ENCODE measurements around the gene SLC2A4. TPM values are rescaled to one million over a fixed set of nuclear protein-coding genes. Genes with fewer than 3 reads are reported as not detected.

Gene SLC2A4
- total RNA-seq, 2 donors from 2014 or later = not detected

DNA sequence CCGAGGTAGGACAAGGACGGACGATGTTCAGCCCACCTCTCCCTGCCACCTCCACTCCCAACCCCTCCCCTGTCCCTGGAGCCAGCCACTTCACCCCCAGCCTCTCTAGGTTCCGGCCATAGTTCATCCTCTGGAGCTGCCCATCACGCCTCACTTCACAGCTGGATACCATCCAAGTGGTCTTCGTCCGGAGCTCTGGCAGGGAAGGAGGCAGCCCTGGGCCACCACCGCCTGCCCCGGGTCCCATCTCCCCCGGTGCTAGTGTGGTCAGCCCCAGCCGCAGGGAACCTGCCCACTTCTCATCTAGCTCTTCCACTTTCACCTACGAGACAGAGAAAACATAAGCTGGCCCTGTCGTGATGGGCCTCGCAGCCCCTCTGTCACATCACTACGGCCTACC is 39.9 kb downstream of the SLC2A4 start:
- Mint-ChIP-seq H3K36me3 (ENCODE audit: low read depth) (peaks cover 7% of the 10 kb centered on the region), H3K4me3 (no peak overlapping the region), H3K27me3 (no peaks in the 10 kb centered on the region), H3K4me1 (peaks cover 12% of the 10 kb centered on the region), H3K27ac (peak overlapping the region; percentile 41)
- H3K9me3 ChIP-seq (ENCODE audit: control insufficient read depth, low read length, poor library complexity, severe bottlenecking) = no peaks in the 10 kb centered on the region
- no peak for ATAC-seq
- DNase-seq = no peak

DNA sequence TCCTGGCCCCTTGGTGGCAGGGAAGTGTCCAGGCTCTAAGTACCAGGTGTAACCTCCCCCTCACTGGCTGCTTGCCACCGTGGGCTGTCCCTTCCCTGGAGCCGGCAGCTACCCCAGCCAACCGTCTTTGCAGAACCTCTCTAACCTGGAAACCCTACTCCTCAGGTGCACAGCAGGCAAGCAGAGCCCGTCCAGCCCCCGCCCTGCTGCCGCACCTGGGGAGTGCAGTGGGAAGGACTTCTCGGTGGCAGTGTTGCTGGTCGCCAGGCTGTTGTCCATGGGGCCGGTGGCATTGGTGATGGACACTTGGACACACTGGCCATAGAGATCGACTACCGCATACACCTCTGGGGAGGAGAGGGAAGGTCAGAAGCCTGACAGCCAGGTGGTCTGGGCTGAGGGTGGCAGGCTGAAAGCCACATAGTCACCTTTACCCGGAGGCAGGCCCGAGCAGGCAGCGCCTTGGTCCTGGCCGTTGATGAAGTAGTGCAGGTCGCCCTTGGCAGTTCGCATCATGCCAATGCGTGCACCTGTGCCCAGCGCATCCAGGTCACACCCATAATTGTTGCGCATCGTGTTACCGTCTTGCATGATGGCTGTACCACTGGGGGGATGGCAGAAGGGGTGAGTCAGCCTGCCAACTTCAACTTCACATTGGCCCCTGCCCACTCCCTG is 41.1 kb downstream of the SLC2A4 start:
- DNase-seq (no peak), ATAC-seq (no peak)
- Mint-ChIP-seq H3K36me3 (ENCODE audit: low read depth) (peaks cover 7% of the 10 kb centered on the region), H3K27ac (no peak overlapping the region), H3K4me1 (peaks cover 11% of the 10 kb centered on the region), H3K27me3 (no peaks in the 10 kb centered on the region), H3K4me3 (no peak overlapping the region)
- no peaks in the 10 kb centered on the region for H3K9me3 ChIP-seq (ENCODE audit: control insufficient read depth, low read length, poor library complexity, severe bottlenecking)

GRCh38 chr17:7323731-7324437 is 42.4 kb downstream of the SLC2A4 start:
- DNase-seq (peak; percentile 55 to 73 (median 57)), ATAC-seq (peak; percentile 57)
- H3K9me3 ChIP-seq (ENCODE audit: control insufficient read depth, low read length, poor library complexity, severe bottlenecking) = no peaks in the 10 kb centered on the region
- peak overlapping the region; percentile 41 for H3K4me3 Mint-ChIP-seq
- no peaks in the 10 kb centered on the region for H3K27me3 Mint-ChIP-seq
- no peak overlapping the region for H3K27ac Mint-ChIP-seq
- peaks cover 21% of the 10 kb centered on the region for H3K4me1 Mint-ChIP-seq
- peaks cover 5% of the 10 kb centered on the region for H3K36me3 Mint-ChIP-seq (ENCODE audit: low read depth)

DNA sequence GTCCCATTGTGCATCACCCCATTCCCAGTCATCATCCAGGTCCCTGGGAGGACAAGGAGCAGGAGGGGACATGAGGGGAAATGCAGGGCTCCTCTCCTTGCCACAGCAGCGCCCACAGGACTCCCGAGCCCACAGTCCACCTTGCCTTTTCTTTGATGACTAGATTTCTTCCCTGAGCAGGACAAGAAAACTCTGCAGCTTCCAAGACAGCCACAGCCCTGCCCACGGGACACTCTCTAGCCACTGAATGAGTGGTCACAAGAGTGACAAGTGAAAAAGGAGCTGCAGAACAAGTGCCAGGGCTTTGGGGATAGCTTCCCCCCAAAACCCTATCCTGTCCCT is 42.9 kb downstream of the SLC2A4 start:
- DNase-seq (no peak), ATAC-seq (no peak)
- H3K36me3 Mint-ChIP-seq (ENCODE audit: low read depth) = peaks cover 5% of the 10 kb centered on the region
- no peak overlapping the region for H3K27ac Mint-ChIP-seq
- H3K4me3 Mint-ChIP-seq = no peak overlapping the region
- peaks cover 22% of the 10 kb centered on the region for H3K4me1 Mint-ChIP-seq
- H3K27me3 Mint-ChIP-seq = no peaks in the 10 kb centered on the region
- H3K9me3 ChIP-seq (ENCODE audit: control insufficient read depth, low read length, poor library complexity, severe bottlenecking) = no peaks in the 10 kb centered on the region

GRCh38 chr17:7325031-7325528 is 43.6 kb downstream of the SLC2A4 start:
- no peak overlapping the region for H3K4me3 Mint-ChIP-seq
- DNase-seq (no peak), ATAC-seq (no peak)
- no peaks in the 10 kb centered on the region for H3K9me3 ChIP-seq (ENCODE audit: control insufficient read depth, low read length, poor library complexity, severe bottlenecking)
- no peaks in the 10 kb centered on the region for H3K27me3 Mint-ChIP-seq
- peaks cover 5% of the 10 kb centered on the region for H3K36me3 Mint-ChIP-seq (ENCODE audit: low read depth)
- peak overlapping the region; percentile 79 for H3K27ac Mint-ChIP-seq
- H3K4me1 Mint-ChIP-seq = peaks cover 28% of the 10 kb centered on the region

GRCh38 chr17:7326186-7326585 is 44.7 kb downstream of the SLC2A4 start:
- H3K27ac Mint-ChIP-seq = no peak overlapping the region
- no peaks in the 10 kb centered on the region for H3K9me3 ChIP-seq (ENCODE audit: control insufficient read depth, low read length, poor library complexity, severe bottlenecking)
- H3K27me3 Mint-ChIP-seq = no peaks in the 10 kb centered on the region
- no peak for ATAC-seq
- peaks cover 5% of the 10 kb centered on the region for H3K36me3 Mint-ChIP-seq (ENCODE audit: low read depth)
- no peak overlapping the region for H3K4me3 Mint-ChIP-seq
- DNase-seq = no peak
- H3K4me1 Mint-ChIP-seq = peaks cover 28% of the 10 kb centered on the region

DNA sequence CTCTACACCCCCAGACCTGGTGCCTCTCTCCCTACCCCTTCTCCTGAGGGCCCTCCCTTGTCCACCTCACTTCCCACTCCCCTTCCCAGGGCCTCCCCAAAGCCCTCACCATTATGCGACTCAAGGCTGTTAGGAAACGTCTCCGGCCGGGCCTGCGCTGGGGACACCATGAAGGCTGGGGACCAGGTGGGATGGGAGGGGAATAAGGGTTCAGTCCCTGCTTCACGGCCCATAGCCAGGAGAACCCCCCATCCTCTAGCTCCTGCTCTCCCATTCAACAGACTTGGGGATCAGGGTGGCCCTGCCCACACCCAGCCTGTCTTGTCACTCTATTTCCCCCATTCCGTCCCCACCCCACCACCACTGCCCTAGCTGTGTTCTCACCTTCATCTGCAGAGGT is 45.5 kb downstream of the SLC2A4 start:
- Mint-ChIP-seq H3K27me3 (no peaks in the 10 kb centered on the region), H3K4me3 (no peak overlapping the region), H3K27ac (no peak overlapping the region), H3K4me1 (peaks cover 28% of the 10 kb centered on the region), H3K36me3 (ENCODE audit: low read depth) (peaks cover 2% of the 10 kb centered on the region)
- no peak for ATAC-seq
- DNase-seq = no peak
- no peaks in the 10 kb centered on the region for H3K9me3 ChIP-seq (ENCODE audit: control insufficient read depth, low read length, poor library complexity, severe bottlenecking)

- ATAC-seq (no peak), DNase-seq (no peak)
- H3K27me3 Mint-ChIP-seq = no peaks in the 10 kb centered on the region
- no peak overlapping the region for H3K4me3 Mint-ChIP-seq
- H3K4me1 Mint-ChIP-seq = peaks cover 32% of the 10 kb centered on the region
- H3K9me3 ChIP-seq (ENCODE audit: control insufficient read depth, low read length, poor library complexity, severe bottlenecking) = no peaks in the 10 kb centered on the region
- peaks cover 2% of the 10 kb centered on the region for H3K36me3 Mint-ChIP-seq (ENCODE audit: low read depth)
- peak overlapping the region; percentile 94 for H3K27ac Mint-ChIP-seq
Measured at GRCh38 chr17:7327501-7327900, 46.0 kb downstream of the SLC2A4 start.

- peaks cover 36% of the 10 kb centered on the region for H3K4me1 Mint-ChIP-seq
- peak overlapping the region; percentile 94 for H3K27ac Mint-ChIP-seq
- ATAC-seq (no peak), DNase-seq (no peak)
- H3K27me3 Mint-ChIP-seq = no peaks in the 10 kb centered on the region
- H3K36me3 Mint-ChIP-seq (ENCODE audit: low read depth) = peaks cover 2% of the 10 kb centered on the region
- H3K4me3 Mint-ChIP-seq = peak overlapping the region; percentile 95
- no peaks in the 10 kb centered on the region for H3K9me3 ChIP-seq (ENCODE audit: control insufficient read depth, low read length, poor library complexity, severe bottlenecking)
Measured at GRCh38 chr17:7328009-7328408, 46.5 kb downstream of the SLC2A4 start.

DNA sequence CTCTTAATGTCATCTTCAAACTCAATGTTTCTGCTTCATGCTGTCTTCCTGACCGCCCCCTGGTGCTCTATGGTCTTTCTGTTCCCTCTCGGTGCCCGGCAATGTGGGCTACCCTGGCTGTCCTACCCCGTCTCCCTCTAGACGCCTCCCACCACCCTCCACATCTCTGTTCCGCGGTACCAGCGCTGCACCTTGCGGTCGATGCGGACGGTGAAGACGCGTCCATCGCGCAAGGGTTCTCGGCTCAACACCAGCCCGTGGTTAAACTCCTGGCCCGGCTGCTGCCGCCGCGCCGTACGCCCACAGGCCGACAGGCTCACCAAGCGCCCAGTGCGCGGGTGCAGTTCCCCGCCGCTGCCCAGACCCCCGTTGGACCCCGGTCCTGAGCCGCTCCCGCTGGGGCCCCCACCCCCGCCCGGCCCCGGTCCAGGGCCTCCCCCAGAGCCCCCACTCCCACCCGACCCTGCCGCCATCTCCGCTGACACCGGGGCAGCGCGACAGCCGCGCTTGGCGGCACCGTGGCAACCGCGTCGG is 47.4 kb downstream of the SLC2A4 start, which contains the start of gene NEURL4:
Gene NEURL4, minus strand, starts transcription at position 496 of the 534 bp plus-strand sequence. Its CDS starts 23 bp downstream, at position 473.
- peaks cover 2% of the 10 kb centered on the region for H3K36me3 Mint-ChIP-seq (ENCODE audit: low read depth)

DNA sequence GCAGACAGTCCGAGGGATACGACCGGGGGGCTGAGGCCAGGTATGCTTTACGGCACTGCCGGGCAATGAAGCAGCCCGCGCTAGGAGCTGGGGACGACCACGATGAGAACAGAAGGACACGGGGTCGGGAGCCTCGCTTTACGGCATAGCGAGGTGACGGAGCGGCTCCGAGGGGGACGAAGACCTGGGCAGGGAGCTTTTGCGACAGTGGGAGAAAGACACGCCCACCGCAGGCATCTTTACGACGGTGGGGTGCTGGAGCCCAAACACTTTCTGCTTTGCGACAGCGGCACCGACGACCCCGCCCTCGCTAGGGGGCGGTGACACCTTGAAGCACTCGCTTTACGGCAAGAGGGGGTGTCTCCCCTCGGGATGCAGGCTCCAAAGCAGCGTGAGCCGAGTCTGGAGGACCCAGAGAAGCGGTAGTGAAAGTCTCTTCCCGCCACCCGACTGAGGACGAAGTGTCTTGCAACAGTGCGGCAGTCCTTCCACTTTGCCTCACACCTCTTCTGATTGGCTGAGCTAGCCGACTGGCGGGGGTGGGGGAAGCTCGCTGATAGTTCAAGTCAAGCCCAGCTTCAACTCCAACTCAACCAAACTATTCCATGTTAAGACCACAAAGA is 48.0 kb downstream of the SLC2A4 start:
- no peaks in the 10 kb centered on the region for H3K27me3 Mint-ChIP-seq
- H3K4me3 Mint-ChIP-seq = peak overlapping the region; percentile 95
- H3K27ac Mint-ChIP-seq = peak overlapping the region; percentile 94
- peaks cover 2% of the 10 kb centered on the region for H3K36me3 Mint-ChIP-seq (ENCODE audit: low read depth)
- DNase-seq (peak; percentile 89 to 93 (median 89)), ATAC-seq (peak; percentile 76)
- peaks cover 40% of the 10 kb centered on the region for H3K4me1 Mint-ChIP-seq
- no peaks in the 10 kb centered on the region for H3K9me3 ChIP-seq (ENCODE audit: control insufficient read depth, low read length, poor library complexity, severe bottlenecking)

More for the DNA sequence above, 47.4 kb downstream of the SLC2A4 start, which contains the start of gene NEURL4:
- ATAC-seq (peak; percentile 60), DNase-seq (no peak)
- H3K27me3 Mint-ChIP-seq = no peaks in the 10 kb centered on the region
- peak within 1 kb of the TSS; percentile 94 for H3K27ac Mint-ChIP-seq
- no peaks in the 10 kb centered on the region for H3K9me3 ChIP-seq (ENCODE audit: control insufficient read depth, low read length, poor library complexity, severe bottlenecking)
- H3K4me3 Mint-ChIP-seq = peak within 1 kb of the TSS; percentile 95
- H3K4me1 Mint-ChIP-seq = peaks cover 42% of the 10 kb centered on the region

DNA sequence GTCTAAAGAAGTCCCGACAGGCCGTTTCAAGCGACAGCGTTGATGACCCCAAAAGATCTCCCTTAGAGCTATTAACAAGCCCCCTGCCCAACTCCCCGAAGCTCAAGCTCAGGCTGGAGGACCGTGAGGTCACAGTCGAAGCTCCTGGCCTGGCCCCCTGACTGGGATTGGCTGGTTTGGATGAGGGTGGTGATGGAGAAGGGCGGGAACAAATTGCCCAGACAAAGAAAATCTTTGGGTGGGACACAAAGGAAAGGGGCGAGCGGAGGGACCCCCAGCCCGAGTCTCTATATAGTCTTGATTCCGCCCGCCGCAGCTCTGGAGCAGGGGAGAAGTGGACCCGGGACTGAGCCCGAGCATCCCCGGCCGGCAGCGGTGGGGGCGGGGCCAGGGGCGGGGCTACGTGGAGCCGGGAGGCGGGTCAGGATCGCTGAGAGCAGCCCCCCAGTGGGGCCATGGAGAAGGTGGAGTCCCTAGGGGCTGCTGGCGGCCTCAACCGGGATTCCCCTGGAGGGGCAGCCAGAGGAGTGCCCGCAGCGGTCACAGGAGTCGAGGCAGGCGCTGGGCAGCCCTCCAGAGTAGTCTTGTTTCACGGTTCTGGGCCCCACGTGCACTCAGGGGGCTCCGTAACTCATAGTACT is 48.6 kb downstream of the SLC2A4 start:
- Mint-ChIP-seq H3K36me3 (ENCODE audit: low read depth) (peaks cover 2% of the 10 kb centered on the region), H3K4me1 (peaks cover 38% of the 10 kb centered on the region), H3K27me3 (no peaks in the 10 kb centered on the region), H3K27ac (peak overlapping the region; percentile 94), H3K4me3 (peak overlapping the region; percentile 95)
- DNase-seq (peak; percentile 54 to 78 (median 75)), ATAC-seq (peak; percentile 76)
- H3K9me3 ChIP-seq (ENCODE audit: control insufficient read depth, low read length, poor library complexity, severe bottlenecking) = no peaks in the 10 kb centered on the region

DNA sequence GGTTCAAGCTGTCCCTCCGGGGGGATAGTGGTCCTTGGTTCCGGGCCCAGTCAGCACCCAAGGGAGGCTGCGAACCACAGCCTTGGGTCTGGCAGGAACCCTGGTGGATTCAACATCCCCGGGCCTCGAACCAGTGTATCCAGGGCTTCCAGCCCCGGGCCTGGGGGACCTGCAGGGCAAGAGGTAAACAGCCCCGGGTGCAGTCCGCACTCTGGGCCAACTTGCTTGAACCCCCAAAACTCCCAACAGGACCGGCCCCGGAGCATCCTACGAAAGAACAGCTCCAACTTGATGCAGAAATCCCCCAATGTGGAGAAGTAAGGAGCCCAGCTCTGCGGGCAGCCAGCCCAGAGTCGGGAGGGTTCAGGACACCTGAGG is 49.1 kb downstream of the SLC2A4 start:
- Mint-ChIP-seq H3K4me3 (peak overlapping the region; percentile 95), H3K36me3 (ENCODE audit: low read depth) (no peaks in the 10 kb centered on the region), H3K27ac (peak overlapping the region; percentile 94), H3K27me3 (no peaks in the 10 kb centered on the region), H3K4me1 (peaks cover 41% of the 10 kb centered on the region)
- no peak for DNase-seq
- no peak for ATAC-seq
- H3K9me3 ChIP-seq (ENCODE audit: control insufficient read depth, low read length, poor library complexity, severe bottlenecking) = no peaks in the 10 kb centered on the region
